GM12874 (cell line): ENCODE measurements around the gene PRKN.

Experiments
- TF ChIP-seq, protein P1 (sequence below): IDR thresholded peaks from 2 replicates; pipeline ENCODE4 v1.5.1; 2011; ENCODE audit warnings: low read depth, mild to moderate bottlenecking, control low read depth, low read length, moderate library complexity; ENCODE audit not compliant: insufficient read depth

The PRKN gene

GRCh38 chr6:162450358-162450757 is 277.2 kb downstream of the PRKN start:
- TF ChIP-seq, protein P1, sequence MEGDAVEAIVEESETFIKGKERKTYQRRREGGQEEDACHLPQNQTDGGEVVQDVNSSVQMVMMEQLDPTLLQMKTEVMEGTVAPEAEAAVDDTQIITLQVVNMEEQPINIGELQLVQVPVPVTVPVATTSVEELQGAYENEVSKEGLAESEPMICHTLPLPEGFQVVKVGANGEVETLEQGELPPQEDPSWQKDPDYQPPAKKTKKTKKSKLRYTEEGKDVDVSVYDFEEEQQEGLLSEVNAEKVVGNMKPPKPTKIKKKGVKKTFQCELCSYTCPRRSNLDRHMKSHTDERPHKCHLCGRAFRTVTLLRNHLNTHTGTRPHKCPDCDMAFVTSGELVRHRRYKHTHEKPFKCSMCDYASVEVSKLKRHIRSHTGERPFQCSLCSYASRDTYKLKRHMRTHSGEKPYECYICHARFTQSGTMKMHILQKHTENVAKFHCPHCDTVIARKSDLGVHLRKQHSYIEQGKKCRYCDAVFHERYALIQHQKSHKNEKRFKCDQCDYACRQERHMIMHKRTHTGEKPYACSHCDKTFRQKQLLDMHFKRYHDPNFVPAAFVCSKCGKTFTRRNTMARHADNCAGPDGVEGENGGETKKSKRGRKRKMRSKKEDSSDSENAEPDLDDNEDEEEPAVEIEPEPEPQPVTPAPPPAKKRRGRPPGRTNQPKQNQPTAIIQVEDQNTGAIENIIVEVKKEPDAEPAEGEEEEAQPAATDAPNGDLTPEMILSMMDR: no peak

DNA sequence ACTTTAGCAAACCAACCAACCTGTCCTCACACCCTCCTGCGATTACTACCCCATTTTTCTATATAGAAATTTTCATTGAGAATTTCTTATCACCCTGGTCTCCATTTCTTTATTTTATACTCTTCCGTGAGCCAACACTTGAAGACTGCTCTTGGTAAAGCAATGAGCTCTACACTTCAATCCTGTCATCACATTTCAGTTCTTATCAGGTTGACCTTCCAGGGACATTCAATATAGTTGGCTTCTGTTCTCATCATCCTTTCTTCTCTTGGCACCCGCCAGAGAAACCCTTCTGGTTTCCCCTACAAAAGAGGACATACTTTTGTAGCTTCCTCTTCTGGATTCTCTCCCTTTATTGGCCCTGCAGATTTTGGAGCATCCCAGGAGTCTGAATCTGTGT is 279.3 kb downstream of the PRKN start:
- TF ChIP-seq, protein P1: no peak

DNA sequence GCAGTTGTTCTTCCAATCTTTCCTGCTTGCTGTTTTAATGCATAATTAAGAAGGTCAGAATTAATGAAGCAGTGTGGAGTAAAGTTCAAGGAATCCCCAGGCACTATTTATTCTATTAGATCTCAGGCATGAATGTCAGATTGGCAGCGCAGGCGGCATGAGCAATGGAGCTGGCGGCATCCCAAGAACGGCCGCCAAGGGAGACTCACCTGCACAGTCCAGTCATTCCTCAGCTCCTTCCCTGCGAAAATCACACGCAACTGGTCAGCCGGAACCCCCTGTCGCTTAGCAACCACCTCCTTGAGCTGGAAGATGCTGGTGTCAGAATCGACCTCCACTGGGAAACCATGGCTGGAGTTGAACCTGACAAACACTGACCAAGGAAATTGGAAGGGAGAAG is 284.5 kb downstream of the PRKN start:
- TF ChIP-seq, protein P1: no peak

GRCh38 chr6:162442687-162443086 is 284.9 kb downstream of the PRKN start:
- TF ChIP-seq, protein P1: no peak

DNA sequence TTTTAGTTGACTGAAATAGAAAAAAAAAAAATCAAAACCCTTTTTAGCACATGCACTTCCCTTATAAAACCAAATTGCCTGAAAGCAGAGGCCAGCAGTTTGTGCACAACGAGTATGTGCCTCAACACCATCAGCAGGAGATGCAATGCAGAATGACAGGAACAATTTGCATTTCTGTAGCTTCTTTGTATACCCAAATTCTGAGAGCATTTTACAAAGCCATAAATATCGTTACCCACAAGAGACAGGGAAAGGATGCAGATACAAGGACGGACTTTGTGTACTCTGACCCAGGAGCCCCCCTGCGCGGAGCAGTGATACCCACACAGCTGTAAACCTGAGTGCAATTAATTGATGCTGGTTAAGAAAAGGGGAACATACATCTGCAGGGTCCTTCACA is 285.6 kb downstream of the PRKN start:
- TF ChIP-seq, protein P1: no peak

GRCh38 chr6:162438980-162439379 is 288.6 kb downstream of the PRKN start:
- TF ChIP-seq, protein P1: no peak

DNA sequence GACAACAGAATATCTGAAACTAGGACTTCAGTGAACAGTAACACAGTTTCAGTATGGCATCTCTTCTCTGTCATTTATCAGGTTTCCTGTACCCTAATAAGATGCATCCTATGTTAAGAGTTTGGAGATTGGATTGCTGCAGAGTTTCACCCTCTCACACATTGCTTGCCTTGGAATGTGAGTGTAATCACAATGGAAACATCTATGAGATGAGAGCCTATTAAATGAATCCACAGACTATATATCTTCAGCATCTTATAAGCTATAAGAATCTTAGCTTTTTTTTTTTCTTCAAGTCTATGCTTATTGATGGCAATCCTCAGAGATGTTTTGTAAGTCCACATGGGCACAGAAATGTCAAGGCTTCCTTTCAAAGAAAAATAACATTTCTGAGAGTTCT is 292.5 kb downstream of the PRKN start:
- TF ChIP-seq, protein P1: no peak

- TF ChIP-seq, protein P1: no peak
Measured at GRCh38 chr6:162421004-162421403, 306.6 kb downstream of the PRKN start.
